Activated CD8-positive, alpha-beta memory T cell treated with anti-CD3 and anti-CD28 coated beads, Interleukin-2, amount 50 U/mL, for 4 hours (primary cell): Measurements from ENCODE around the gene APOBEC3C.
"Not testable (repeated sequence)": the region's sequence is repeated elsewhere in the genome, so short reads cannot be mapped to it uniquely, and the experiment has no call there.

Experiments
- DNase-seq: peaks from one replicate; pipeline ENCODE4 v3.0.0-alpha.2; 2020

Gene APOBEC3C

DNA sequence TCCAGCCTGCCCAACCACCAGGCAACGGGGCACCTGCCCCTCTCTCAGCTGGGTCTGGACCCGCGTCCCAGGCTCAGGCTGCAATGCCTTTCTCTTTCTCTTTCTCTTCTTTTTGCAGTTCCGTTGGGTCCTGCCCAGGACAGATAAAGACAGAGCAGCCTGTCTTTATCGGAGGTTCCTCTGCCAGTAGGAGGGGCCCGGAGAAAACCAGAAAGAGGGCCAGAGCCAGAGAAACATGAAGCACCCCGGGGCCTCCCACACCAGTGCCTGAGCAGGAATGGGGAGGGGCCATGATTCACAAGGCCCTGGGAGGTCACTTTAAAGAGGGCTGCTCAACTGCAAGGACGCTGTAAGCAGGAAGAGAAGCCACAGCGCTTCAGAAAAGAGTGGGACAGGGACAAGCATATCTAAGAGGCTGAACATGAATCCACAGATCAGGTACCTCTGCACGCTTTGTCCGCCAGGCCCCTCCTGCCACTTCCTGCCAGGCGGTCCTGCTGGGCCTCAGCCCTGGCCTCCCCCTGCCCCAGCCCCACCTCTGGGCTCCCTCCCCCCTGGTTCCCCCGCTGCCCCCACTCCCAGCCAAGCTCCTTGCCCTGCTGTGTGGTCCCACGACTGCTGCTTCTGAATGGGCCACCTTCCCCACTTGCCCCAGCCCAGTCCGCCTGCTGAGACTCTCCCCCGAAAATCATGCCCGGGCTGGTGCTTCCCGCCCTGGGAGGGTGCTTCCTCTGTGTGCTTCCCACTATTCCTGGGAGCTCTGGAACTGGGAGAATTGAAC is at the start of gene APOBEC3C:
Gene APOBEC3C, plus strand, starts transcription at position 316 of the 781 bp plus-strand sequence. Its CDS starts 106 bp downstream, at position 422.
- peak; percentile 76 for DNase-seq

DNA sequence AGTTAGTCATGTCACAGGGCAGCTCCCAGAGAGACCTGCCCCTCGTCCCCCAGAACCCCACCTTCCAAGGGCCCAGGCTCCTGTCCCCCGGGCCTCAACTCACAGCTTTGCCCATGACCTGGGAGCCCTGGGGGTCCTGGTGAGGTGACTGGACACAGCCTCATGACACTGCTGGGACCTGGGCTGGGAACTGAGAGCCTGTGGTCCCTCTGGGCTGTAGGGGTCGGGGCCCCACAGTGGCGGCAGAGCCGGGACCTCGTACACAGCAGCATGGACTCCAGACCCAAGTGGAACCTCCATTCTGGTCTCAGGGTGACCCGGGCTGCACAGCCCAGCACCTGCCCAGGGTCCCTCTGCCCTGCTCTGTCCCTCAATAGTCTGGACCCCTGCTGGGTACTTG is 49.8 kb upstream of the APOBEC3C start:
- no peak for DNase-seq

- no peak for DNase-seq
These were observed 49.1 kb upstream of the APOBEC3C start for GRCh38 chr22:38964989-38965388.

DNA sequence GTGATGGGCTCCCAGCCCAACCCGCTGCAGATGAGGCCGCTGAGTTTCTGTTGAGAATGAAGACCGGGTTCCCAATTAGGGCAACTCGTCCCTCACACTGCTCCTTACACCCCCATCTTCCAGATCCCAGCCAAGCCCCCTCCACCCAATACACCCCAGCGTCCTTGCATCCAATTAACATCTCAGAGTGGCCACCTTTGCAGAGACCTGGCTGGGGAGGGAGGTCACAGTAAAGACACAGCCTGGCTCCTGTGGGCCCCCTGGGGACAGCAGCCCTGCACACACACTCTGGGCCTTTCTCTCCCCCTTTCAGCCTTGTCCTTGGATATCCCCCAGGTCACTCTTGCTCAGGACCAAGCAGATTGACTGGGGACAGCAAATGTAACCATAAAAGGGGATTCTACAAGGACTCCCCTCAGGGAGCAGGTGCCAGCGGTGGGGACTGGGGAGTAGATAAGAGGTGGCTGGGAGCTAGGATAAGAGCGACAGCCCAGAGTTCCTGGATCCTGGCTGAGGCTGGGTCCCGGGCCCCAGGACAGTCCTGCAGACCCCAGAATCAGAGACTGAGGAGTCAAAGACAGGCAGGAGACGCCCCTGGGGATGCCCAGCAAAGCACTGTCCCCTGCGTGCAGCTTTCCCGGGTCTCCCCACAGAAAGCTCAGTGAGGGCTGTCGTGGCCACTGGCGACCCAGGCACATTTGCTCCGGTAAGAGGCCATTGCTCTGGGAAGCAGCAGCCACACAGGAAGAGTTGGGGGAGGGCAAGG is 48.3 kb upstream of the APOBEC3C start:
- no peak for DNase-seq

- DNase-seq = no peak
These were observed 47.7 kb upstream of the APOBEC3C start for GRCh38 chr22:38966380-38966702.

DNA sequence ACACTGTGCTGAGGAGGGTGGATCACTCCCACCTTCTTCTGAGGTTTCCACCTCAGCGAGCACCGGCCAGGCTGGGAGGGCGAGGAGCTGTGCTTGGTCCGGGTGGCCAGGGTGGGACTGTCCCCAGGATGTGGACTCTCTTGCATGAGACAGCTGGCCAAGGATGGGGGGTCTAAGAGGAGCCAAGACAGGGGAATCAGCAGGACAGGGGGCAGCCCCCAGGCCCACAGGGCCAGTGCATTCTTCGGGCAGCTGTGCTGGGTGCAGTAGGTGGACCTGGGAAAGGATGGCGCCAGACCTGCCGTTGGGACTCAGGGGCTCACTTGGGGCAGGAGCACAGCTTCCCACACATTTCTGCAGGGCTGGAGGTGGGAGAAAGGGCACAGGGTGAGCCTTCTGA is 47.1 kb upstream of the APOBEC3C start:
- DNase-seq = no peak

DNA sequence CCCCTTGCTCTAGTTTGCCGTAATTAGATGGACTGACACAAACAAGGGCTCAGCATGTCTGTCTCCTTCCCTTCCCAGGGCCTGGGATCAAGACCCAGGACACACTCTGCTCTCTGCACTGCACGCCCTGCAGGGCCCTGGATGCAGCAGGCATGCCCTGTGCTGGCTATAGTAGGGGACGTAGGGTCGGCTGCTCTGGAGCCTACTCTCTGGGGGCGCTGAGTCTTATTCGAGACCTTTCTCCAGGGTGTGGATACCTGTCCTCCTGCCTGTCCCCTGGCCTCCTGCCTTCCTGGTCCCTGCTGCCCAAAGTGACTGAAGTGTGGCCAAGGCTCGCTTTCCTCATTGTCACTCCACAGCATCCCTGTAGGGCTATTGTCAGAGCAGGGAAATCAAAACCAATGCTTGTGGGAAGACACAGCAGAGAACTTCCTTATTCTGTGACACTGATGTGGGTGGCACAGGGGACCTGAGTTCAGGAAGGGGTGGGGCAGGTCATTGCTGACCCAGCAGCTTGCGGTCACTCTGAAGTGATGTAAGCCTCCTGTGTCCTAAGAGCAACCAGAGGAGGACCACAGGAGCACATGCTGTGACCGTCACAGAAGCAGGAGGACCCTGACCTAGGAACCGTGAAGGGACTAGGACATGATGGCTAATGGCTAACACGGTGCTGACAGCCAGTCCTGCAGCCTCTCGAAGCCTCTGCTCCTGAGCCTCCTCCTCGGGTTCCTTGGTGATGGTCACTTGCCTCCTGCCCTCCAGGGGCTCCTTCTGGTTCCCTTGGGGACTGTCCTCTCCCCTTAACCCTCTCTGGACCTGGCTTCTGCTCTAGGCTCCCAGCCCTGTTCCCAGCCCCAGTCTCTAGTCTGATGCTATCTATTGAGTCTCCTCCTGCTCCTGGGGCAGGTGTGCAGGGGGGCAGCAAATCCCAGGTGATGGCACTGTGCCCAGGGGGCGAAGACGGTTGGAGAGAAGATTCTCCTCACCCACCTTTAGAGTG is 46.3 kb upstream of the APOBEC3C start:
- DNase-seq = no peak

- no peak for DNase-seq
These were observed 45.3 kb upstream of the APOBEC3C start for GRCh38 chr22:38968801-38969200.

- no peak for DNase-seq
These were observed 43.5 kb upstream of the APOBEC3C start for GRCh38 chr22:38970551-38970950.

DNA sequence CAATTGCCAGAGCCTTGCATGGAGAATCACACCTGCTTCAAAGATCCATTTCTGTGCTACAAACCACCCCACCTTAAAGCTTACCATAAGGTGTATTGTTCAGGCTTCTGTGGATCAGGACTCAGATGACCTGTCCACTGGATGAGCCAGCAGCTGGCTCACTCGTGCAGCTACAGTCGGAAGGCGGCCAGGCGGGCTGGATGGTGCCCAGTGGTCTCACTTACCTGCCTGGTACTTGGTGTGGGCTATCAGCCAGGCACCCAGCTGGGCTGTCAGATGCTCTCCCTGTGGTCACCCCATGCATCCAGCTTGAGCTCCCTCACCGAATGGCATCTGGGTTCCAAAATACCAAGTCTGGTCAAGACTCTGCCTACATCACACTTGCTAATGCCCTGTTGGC is 42.9 kb upstream of the APOBEC3C start:
- DNase-seq = no peak

DNA sequence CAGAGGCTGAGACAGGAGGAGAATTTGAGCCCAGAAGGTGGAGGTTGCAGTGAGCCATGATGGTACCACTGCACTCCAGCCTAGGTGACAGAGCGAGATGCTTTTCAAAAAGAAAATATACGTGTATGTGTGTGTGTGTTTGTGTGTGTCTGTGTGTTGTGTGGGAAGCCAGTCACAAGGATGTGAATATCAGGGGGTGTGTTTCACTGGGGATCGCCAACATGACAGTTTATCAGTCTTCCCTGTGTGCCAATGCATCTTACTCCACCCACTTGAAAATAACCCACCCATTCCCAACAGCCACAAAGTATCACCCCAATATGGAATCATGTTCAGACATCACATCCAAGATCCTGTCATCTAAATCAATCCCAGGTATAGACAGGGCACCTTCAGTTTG is 42.3 kb upstream of the APOBEC3C start:
- DNase-seq = no peak

- no peak for DNase-seq
These were observed 41.5 kb upstream of the APOBEC3C start for GRCh38 chr22:38972558-38972957.

DNA sequence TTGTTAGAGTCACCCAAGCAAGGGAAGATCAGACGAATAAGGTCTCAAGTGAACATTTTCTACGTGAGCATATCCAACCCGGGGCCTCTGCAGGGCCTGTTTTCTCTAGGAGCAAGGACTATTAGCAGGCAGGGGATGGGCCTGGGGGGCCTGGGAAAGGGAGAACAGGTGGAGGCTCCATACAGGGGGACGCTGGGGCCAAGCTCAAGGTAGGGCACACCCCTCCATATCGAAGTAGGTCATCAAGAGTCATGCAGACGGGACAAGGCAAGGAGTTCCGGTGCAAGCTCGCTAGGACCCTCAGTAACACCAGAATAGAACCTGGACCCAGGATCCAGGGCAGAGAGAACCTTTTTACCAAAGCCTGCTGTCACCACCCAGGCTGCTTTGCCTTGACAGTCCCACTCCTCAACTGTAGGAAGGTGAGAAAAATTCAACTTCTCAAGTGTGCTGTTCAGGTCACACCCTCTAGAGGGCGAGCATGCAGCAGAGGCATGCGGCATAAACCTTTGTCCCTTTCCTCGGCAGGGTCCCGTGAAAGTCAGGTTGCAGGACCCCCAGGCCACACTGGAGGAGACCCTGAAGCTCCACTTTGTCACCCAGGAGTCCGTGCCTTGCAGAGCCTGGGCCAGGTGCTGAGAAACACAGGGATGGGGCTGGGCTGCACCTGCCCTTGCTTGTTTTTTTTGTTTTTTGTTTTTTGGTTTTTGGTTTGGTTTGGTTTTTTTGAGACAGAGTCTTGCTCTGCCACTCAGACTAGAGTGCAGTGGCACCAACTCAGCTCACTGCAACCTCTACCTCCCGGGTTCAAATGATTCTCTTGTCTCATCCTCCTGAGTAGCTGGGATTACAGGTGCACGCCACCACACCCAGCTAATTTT is 40.5 kb upstream of the APOBEC3C start:
- peak; percentile 62 for DNase-seq

- DNase-seq = no peak
These were observed 39.8 kb upstream of the APOBEC3C start for GRCh38 chr22:38974170-38974825.

- DNase-seq = no peak
These were observed 39.3 kb upstream of the APOBEC3C start for GRCh38 chr22:38974826-38975175.

DNA sequence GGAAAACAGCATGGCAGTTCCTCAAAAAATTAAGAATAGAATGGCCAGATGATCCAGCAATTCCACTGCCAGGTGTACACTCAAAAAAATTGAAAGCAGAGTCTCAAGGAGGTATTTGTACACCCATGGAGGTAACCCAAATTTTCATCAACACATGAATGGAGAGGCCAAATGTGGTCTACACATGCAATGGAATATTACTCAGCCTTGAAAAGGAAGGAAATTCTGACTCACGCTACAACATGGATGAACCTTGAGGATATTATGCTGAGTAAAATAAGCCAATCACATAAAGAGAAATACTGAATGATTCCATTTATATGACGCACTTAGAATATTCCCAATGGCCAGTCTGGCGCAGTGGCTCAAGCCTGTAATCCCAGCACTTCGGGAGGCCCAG is 36.8 kb upstream of the APOBEC3C start:
- DNase-seq = not testable (repeated sequence)

GRCh38 chr22:38980587-38980986 is 33.5 kb upstream of the APOBEC3C start:
- DNase-seq = not testable (repeated sequence)

- no peak for DNase-seq
These were observed 32.8 kb upstream of the APOBEC3C start for GRCh38 chr22:38981005-38981991.

DNA sequence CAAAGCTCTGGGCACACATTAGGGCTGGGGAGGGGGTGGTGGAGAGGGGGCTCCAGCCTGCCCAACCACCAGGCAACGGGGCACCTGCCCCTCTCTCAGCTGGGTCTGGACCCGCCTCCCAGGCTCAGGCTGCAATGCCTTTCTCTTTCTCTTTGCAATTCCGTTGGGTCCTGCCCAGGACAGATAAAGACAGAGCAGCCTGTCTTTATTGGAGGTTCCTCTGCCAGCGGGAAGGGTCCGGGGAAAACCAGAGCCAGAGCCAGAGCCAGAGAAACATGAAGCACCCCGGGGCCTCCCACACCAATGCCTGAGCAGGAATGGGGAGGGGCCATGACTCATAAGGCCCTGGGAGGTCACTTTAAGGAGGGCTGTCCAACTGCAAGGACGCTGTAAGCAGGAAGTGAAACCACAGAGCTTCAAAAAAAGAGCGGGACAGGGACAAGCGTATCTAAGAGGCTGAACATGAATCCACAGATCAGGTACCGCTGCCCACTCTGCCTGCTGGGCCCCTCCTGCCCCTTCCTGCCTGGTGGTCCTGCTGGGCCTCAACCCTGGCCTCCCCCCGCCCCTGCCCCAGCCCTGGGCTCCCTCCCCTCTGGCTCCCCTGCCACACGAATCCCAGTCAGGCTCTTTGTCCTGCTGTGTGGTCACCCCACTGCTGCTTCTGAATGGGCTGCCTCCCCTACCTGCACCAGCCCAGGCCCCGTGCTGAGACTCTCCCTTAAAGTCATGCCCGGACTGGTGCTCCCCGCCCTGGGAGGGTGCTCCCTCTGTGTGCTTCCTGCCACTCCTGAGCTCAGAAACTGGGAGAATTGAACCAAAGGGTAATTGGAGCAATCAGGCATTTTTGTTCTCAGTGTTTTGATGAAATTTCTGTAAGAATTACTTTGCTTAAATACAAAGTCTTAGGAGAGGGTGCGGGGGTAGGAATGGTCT is 31.8 kb upstream of the APOBEC3C start, which contains the start of gene APOBEC3B:
Gene APOBEC3B, plus strand, starts transcription at position 356 of the 936 bp plus-strand sequence. Its CDS starts 107 bp downstream, at position 463.
- DNase-seq = peak; percentile 58
